Measurements from ENCODE around the gene FGF5. TPM values are rescaled to one million over a fixed set of nuclear protein-coding genes. Genes with fewer than 3 reads are reported as not detected.

FGF5 gene, protein sequence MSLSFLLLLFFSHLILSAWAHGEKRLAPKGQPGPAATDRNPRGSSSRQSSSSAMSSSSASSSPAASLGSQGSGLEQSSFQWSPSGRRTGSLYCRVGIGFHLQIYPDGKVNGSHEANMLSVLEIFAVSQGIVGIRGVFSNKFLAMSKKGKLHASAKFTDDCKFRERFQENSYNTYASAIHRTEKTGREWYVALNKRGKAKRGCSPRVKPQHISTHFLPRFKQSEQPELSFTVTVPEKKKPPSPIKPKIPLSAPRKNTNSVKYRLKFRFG
- not detected for total RNA-seq
- long read RNA-seq, result 0 reads

DNA sequence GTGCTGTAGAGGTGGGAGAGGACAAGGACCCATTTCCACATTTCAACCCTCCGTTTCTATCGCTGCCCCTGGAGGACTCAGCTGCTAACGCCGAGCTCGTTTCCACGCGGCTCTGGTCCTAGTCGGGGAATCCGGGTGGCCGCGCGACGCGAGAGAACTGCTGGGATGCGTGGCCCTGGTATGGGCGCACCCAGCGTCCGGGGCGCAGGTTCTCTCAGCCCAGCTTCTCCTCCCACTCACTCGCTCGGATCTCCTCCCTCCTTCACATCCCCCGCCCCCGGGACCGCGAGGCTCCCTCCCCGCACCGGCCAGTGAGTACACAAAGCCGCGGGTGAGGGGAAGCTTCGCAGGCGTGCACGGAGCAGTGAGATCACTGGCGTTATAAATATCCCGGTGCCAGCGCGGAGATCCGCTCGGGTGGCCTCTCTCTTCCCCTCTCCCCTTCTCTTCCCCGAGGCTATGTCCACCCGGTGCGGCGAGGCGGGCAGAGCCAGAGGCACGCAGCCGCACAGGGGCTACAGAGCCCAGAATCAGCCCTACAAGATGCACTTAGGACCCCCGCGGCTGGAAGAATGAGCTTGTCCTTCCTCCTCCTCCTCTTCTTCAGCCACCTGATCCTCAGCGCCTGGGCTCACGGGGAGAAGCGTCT lies at the start of gene FGF5:
Gene FGF5 (plus strand): TSS at position 412 of the 649 bp plus-strand sequence. CDS start 161 bp downstream, at position 573.
- intact Hi-C loops (cut with DNase I), result no loop called here
- no peak within 1 kb of the TSS for H3K27ac ChIP-seq
- H3K4me3 ChIP-seq, result peak within 1 kb of the TSS; percentile 39
- peaks cover 15% of the 10 kb centered on the region for H3K4me1 ChIP-seq
- DNase-seq (peak; percentile 67), ATAC-seq (peak; percentile 52)
- H3K9me3 ChIP-seq, result no peaks in the 10 kb centered on the region
- no peaks in the 10 kb centered on the region for H3K36me3 ChIP-seq
- TF ChIP-seq, protein P1, sequence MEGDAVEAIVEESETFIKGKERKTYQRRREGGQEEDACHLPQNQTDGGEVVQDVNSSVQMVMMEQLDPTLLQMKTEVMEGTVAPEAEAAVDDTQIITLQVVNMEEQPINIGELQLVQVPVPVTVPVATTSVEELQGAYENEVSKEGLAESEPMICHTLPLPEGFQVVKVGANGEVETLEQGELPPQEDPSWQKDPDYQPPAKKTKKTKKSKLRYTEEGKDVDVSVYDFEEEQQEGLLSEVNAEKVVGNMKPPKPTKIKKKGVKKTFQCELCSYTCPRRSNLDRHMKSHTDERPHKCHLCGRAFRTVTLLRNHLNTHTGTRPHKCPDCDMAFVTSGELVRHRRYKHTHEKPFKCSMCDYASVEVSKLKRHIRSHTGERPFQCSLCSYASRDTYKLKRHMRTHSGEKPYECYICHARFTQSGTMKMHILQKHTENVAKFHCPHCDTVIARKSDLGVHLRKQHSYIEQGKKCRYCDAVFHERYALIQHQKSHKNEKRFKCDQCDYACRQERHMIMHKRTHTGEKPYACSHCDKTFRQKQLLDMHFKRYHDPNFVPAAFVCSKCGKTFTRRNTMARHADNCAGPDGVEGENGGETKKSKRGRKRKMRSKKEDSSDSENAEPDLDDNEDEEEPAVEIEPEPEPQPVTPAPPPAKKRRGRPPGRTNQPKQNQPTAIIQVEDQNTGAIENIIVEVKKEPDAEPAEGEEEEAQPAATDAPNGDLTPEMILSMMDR (IDR thresholded peaks at IDR 0.05), result no peak
- H3K27me3 ChIP-seq, result peaks cover 79% of the 10 kb centered on the region

DNA sequence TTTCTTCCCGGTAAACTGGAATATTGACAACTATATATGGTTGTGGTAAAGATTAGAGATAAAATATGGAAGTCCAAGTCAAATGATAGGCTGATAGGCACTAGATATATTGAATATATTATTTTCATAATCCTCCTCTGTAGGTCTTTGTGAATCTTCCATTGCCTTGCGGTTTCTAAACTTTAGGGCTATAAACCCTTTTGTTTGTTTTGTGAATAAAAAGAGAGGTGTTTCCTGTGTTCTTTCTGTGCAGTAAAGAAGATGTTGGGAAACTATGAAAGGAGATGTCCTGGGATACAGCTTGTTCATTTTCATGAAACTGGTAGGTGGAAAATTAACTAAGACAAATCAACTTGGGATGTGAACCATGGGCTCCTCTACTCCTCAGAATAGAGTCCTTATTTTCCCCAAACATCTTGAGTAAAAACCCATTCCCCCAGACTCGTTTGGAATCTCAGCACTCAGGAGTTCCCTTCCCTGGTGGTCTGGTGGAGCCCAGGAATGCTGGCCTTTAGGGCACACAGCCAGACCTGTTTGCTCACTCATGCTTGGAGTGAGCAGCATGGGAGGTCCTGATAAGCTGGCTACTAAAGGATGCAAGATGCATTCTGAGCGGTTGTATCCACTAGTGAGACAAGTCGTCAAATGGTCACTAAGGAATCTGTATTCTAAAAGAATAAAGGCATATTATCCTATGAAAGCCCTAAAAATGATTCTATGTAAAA lies 47.0 kb upstream of the FGF5 start:
- no peak overlapping the region for H3K27ac ChIP-seq
- intact Hi-C loops (cut with DNase I), result no loop called here
- peaks cover 25% of the 10 kb centered on the region for H3K27me3 ChIP-seq
- DNase-seq (no peak), ATAC-seq (no peak)
- no peak overlapping the region for H3K4me3 ChIP-seq
- H3K9me3 ChIP-seq, result no peaks in the 10 kb centered on the region
- H3K4me1 ChIP-seq, result no peaks in the 10 kb centered on the region
- TF ChIP-seq, protein P1 (IDR thresholded peaks at IDR 0.05), result no peak
- no peaks in the 10 kb centered on the region for H3K36me3 ChIP-seq

DNA sequence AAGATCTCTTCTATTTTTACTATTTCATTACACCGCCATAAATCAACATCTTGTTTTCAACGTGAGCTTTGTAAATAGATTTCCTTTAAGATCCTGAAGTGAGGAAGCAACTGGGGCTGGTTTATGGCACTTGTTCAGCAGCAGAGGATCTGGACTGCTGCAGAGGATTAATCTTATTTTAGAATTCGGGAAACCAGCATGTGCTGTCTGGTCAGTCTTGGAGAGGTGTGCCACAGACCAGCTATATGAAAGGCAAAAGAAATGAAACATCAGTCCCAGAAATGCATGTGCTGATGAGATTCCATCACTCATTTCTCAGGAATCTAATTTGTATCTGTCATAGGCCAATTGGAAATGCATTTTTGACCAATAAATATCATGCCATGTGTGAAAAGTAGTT lies 45.8 kb upstream of the FGF5 start:
- no peak for DNase-seq
- TF ChIP-seq, protein P1 (IDR thresholded peaks at IDR 0.05), result no peak
- Histone ChIP-seq H3K36me3 (no peaks in the 10 kb centered on the region), H3K4me3 (no peak overlapping the region), H3K9me3 (no peaks in the 10 kb centered on the region), H3K4me1 (no peaks in the 10 kb centered on the region), H3K27ac (no peak overlapping the region), H3K27me3 (peaks cover 32% of the 10 kb centered on the region)
- no peak for ATAC-seq
- intact Hi-C loops (cut with DNase I), result no loop called here

DNA sequence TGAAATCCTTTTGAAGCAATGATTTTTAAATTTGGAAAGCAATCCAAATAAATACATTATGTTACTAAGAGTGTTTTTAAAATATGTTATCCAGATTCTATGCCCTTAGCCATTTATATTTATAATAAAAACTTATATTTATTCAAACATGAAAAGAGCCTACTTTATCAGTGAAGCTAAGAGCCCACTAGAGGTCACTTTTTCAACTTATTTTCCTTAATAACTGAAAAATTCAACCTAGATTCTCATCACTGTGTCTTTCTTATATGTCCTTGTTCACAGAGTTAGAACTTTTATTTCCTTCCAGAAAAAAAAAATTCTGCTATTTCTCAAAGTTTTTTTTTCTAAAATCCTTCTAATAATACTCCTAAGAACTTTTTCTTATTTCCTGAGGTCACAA lies 45.3 kb upstream of the FGF5 start:
- Histone ChIP-seq H3K4me3 (no peak overlapping the region), H3K9me3 (no peaks in the 10 kb centered on the region), H3K4me1 (no peaks in the 10 kb centered on the region), H3K36me3 (no peaks in the 10 kb centered on the region), H3K27ac (no peak overlapping the region), H3K27me3 (peaks cover 32% of the 10 kb centered on the region)
- intact Hi-C loops (cut with DNase I), result no loop called here
- ATAC-seq (no peak), DNase-seq (no peak)
- TF ChIP-seq, protein P1 (IDR thresholded peaks at IDR 0.05), result peak; percentile 26

DNA sequence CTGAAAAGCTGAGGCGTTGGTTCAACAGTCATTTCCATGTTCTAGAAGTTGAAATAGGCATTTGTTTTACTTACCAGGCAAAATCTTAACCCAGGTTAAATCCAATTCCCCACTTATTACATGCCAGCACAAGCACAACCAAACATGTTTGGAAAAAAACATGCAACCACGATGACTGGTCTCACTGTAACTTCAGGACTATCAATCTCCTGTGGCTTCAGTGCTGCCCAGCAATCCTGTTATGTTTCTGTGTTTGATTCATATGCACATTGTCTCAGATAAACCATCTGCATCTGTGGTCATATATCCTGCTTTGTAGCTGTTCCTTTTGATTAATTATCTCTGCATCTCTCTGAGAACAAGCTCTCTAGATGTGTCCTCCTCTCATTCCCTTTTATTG lies 40.9 kb upstream of the FGF5 start:
- intact Hi-C loops (cut with DNase I), result no loop called here
- Histone ChIP-seq H3K27me3 (peaks cover 16% of the 10 kb centered on the region), H3K36me3 (no peaks in the 10 kb centered on the region), H3K9me3 (no peaks in the 10 kb centered on the region), H3K4me1 (no peaks in the 10 kb centered on the region), H3K27ac (no peak overlapping the region), H3K4me3 (no peak overlapping the region)
- DNase-seq, result no peak
- TF ChIP-seq, protein P1 (IDR thresholded peaks at IDR 0.05), result no peak
- ATAC-seq, result no peak
